Keratinocyte (primary cell): ENCODE data around the gene DRD3. TPM values are rescaled to one million over a fixed set of nuclear protein-coding genes. Genes with fewer than 3 reads are reported as not detected.

Source experiments
- DNase-seq: peaks from one replicate; pipeline ENCODE4 v3.0.0-alpha.2; 2011; ENCODE audit warnings: low read depth, missing footprints, low spot score
- FAIRE-seq: peaks from 2 replicates; lab custom pipeline; 2011; peaks lifted over from hg19 to GRCh38; lab: Jason Lieb, UNC
- H2AFZ ChIP-seq: 2 replicates; pipeline ENCODE4 v1.6.0; 2012; ENCODE audit warnings: low read length, control low read depth, inconsistent platforms; ENCODE audit not compliant: control insufficient read depth
- H3K27ac ChIP-seq: 2 replicates; pipeline ENCODE4 v1.5.1; 2011; ENCODE audit warnings: low read length; ENCODE audit not compliant: control insufficient read depth, insufficient read depth
- H3K27me3 ChIP-seq: 3 replicates; pipeline ENCODE4 v1.6.0; 2011; ENCODE audit warnings: low read length; ENCODE audit not compliant: control insufficient read depth, insufficient read depth; ENCODE audit errors: extremely low read depth
- H3K36me3 ChIP-seq, 2 experiments: 2 replicates in 1 of 2; 3 replicates in 1 of 2; pipeline ENCODE4 v1.5.1; 2011; ENCODE audit warnings: low read length in 2 of 2, mild to moderate bottlenecking in 1 of 2; ENCODE audit not compliant: control insufficient read depth in 2 of 2, insufficient read depth in 2 of 2; ENCODE audit errors: extremely low read depth in 1 of 2
- H3K4me1 ChIP-seq: 3 replicates; pipeline ENCODE4 v1.5.1; 2011; ENCODE audit warnings: low read length; ENCODE audit not compliant: control insufficient read depth, insufficient read depth; ENCODE audit errors: extremely low read depth
- H3K4me2 ChIP-seq: 3 replicates; pipeline ENCODE4 v1.6.0; 2011; ENCODE audit warnings: low read depth, low read length; ENCODE audit not compliant: control insufficient read depth, insufficient read depth; ENCODE audit errors: extremely low read depth
- H3K4me3 ChIP-seq, 3 experiments: fragments of 200-600 bp in 1 of 3; sonication (generic) in 1 of 3; 2 replicates in 2 of 3; 3 replicates in 1 of 3; pipeline ENCODE4 v1.5.1; 2011 to 2016; ENCODE audit warnings: low read length in 3 of 3, mild to moderate bottlenecking in 3 of 3, control low read depth in 2 of 3, inconsistent platforms in 1 of 3, low read depth in 1 of 3, mixed read lengths in 1 of 3, mixed run types in 1 of 3, moderate library complexity in 1 of 3; ENCODE audit not compliant: control insufficient read depth in 2 of 3, insufficient read depth in 2 of 3; ENCODE audit errors: extremely low read depth in 1 of 3
- H3K79me2 ChIP-seq: 2 replicates; pipeline ENCODE4 v1.6.0; 2012; ENCODE audit warnings: low read length; ENCODE audit not compliant: control insufficient read depth, insufficient read depth
- H3K9ac ChIP-seq: 3 replicates; pipeline ENCODE4 v1.6.0; 2011; ENCODE audit warnings: low read length; ENCODE audit not compliant: control insufficient read depth, insufficient read depth; ENCODE audit errors: extremely low read depth
- H3K9me1 ChIP-seq: 3 replicates; pipeline ENCODE4 v1.6.0; 2011; ENCODE audit warnings: low read length; ENCODE audit not compliant: control insufficient read depth, insufficient read depth; ENCODE audit errors: extremely low read depth
- H3K9me3 ChIP-seq: 2 replicates; pipeline ENCODE4 v1.5.1; 2012; ENCODE audit warnings: low read depth, low read length; ENCODE audit not compliant: control insufficient read depth
- H4K20me1 ChIP-seq: 3 replicates; pipeline ENCODE4 v1.6.0; 2011; ENCODE audit warnings: low read length; ENCODE audit not compliant: control insufficient read depth, insufficient read depth; ENCODE audit errors: extremely low read depth
- EZH2 ChIP-seq: IDR thresholded peaks from one replicate; pipeline ENCODE4 v1.6.1; 2012; ENCODE audit warnings: inconsistent platforms, mild to moderate bottlenecking, low read length, moderate library complexity
- dilution Hi-C: fragments of 300-500 bp; cut with MboI; formaldehyde crosslinking; loops from one replicate; pipeline ENCODE4 v1.7.0; 2020; ENCODE audit warnings: low sequenced_read_pairs; ENCODE audit not compliant: extremely low pct_ligation_motif_present
- polyA plus RNA-seq, 5 experiments: library from polyadenylated mRNA; depleted of rRNA in 3 of 5; stranded (reverse) in 3 of 5; stranded (forward) in 1 of 5; unstranded in 1 of 5; fragments of >200 nt; gene quantifications; 1 replicate in 1 of 5; 2 replicates in 3 of 5; 3 replicates in 1 of 5; pipeline versions ENCODE4 v1.2.1 to v1.2.3, GENCODE V29; 2011 to 2012; ENCODE audit warnings: missing spikeins in 2 of 5, low read depth in 1 of 5, low replicate concordance in 1 of 5
- TF ChIP-seq, protein P1 (sequence below), 3 experiments: IDR thresholded peaks in 1 of 3; conservative IDR thresholded peaks in 1 of 3; optimal IDR thresholded peaks in 1 of 3; 2 replicates in 2 of 3; 3 replicates in 1 of 3; pipeline versions ENCODE3 to v1.5.1; 2011; ENCODE audit warnings: low read length in 3 of 3, mild to moderate bottlenecking in 3 of 3, moderate library complexity in 2 of 3, control low read depth in 1 of 3, inconsistent platforms in 1 of 3; ENCODE audit not compliant: insufficient read depth in 2 of 3; ENCODE audit errors: extremely low read depth in 1 of 3

Gene DRD3
- polyA plus RNA-seq, 1 donor (not counting 4 experiments of a cell fraction or from before 2014, with no cell fraction given), result not detected

- Histone ChIP-seq H3K9me3 (no peaks in the 10 kb centered on the region), H3K4me3 (no peak overlapping the region), H3K27me3 (no peaks in the 10 kb centered on the region), H2AFZ (no peak overlapping the region), H3K79me2 (no peaks in the 10 kb centered on the region), H3K27ac (no peak overlapping the region), H3K9me1 (no peaks in the 10 kb centered on the region), H3K4me2 (no peak overlapping the region), H3K36me3 (no peaks in the 10 kb centered on the region), H4K20me1 (no peaks in the 10 kb centered on the region), H3K4me1 (no peaks in the 10 kb centered on the region), H3K9ac (no peak overlapping the region)
- DNase-seq (no peak), FAIRE-seq (no peak)
- no peak for TF ChIP-seq EZH2
- TF ChIP-seq, protein P1, sequence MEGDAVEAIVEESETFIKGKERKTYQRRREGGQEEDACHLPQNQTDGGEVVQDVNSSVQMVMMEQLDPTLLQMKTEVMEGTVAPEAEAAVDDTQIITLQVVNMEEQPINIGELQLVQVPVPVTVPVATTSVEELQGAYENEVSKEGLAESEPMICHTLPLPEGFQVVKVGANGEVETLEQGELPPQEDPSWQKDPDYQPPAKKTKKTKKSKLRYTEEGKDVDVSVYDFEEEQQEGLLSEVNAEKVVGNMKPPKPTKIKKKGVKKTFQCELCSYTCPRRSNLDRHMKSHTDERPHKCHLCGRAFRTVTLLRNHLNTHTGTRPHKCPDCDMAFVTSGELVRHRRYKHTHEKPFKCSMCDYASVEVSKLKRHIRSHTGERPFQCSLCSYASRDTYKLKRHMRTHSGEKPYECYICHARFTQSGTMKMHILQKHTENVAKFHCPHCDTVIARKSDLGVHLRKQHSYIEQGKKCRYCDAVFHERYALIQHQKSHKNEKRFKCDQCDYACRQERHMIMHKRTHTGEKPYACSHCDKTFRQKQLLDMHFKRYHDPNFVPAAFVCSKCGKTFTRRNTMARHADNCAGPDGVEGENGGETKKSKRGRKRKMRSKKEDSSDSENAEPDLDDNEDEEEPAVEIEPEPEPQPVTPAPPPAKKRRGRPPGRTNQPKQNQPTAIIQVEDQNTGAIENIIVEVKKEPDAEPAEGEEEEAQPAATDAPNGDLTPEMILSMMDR (optimal IDR thresholded peaks at IDR 0.05 in 1 of 3, IDR thresholded peaks at IDR 0.05 in 1 of 3, conservative IDR thresholded peaks at IDR 0.05 in 1 of 3; ENCODE audit: extremely low read depth in 1 of 3, insufficient read depth in 2 of 3, low read length in 3 of 3), result no peak
- dilution Hi-C loops, result no loop called here
Observed at GRCh38 chr3:114226313-114226712, 47.5 kb upstream of the DRD3 start.

GRCh38 chr3:114223143-114223542 is 44.3 kb upstream of the DRD3 start:
- TF ChIP-seq EZH2, result no peak
- TF ChIP-seq, protein P1 (optimal IDR thresholded peaks at IDR 0.05 in 1 of 3, IDR thresholded peaks at IDR 0.05 in 1 of 3, conservative IDR thresholded peaks at IDR 0.05 in 1 of 3; ENCODE audit: extremely low read depth in 1 of 3, insufficient read depth in 2 of 3, low read length in 3 of 3), result no peak
- no peak overlapping the region for H3K9ac ChIP-seq
- no peaks in the 10 kb centered on the region for H3K9me1 ChIP-seq
- no peaks in the 10 kb centered on the region for H3K9me3 ChIP-seq
- H3K4me3 ChIP-seq, result no peak overlapping the region
- H2AFZ ChIP-seq, result no peak overlapping the region
- H3K27me3 ChIP-seq, result no peaks in the 10 kb centered on the region
- H3K4me2 ChIP-seq, result no peak overlapping the region
- H4K20me1 ChIP-seq, result no peaks in the 10 kb centered on the region
- dilution Hi-C loops, result no loop called here
- FAIRE-seq (no peak), DNase-seq (no peak)
- no peak overlapping the region for H3K27ac ChIP-seq
- H3K79me2 ChIP-seq, result no peaks in the 10 kb centered on the region
- H3K4me1 ChIP-seq, result no peaks in the 10 kb centered on the region
- no peaks in the 10 kb centered on the region for H3K36me3 ChIP-seq
